Subcutaneous adipose tissue (tissue), 4 donors: ENCODE data around the gene FRMPD1. TPM values are rescaled to one million over a fixed set of nuclear protein-coding genes. Genes with fewer than 3 reads are reported as not detected.

Experiments
- CTCF ChIP-seq: fragments of 450-650 bp; IDR thresholded peaks from one replicate; pipeline ENCODE4 v1.5.1; 2016; ENCODE audit warnings: low read depth, mild to moderate bottlenecking, control low read depth, antibody characterized with exemption, moderate library complexity
- total RNA-seq, 4 donors: library from RNA; depleted of rRNA; stranded (reverse); fragments of >200 nt; gene quantifications; one replicate each; pipeline ENCODE4 v1.1.0, GENCODE V29; 2016

Gene FRMPD1
- total RNA-seq, 4 donors from 2014 or later: 0.19 to 1.0 (median 0.27) TPM

DNA sequence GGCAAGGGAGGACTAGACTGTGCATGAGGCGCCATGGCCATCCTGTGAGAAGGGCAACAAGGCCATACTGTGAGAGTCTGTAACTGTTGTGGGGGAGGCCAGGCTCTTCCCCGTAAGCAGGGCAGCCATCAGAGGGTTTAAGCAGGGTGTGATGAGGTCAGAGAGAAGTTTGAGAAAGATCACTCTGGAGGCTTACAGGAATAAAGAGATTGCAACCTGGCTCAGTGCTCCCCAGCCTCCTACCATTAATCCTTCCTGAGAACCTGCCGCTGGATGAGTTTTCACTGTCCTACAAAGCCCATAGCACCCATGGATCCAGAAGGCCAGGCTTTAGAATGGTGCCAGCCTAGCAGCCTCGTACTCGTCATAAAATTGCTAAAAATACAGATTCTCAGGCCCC lies 88.5 kb downstream of the FRMPD1 start:
- no peak for TF ChIP-seq CTCF

DNA sequence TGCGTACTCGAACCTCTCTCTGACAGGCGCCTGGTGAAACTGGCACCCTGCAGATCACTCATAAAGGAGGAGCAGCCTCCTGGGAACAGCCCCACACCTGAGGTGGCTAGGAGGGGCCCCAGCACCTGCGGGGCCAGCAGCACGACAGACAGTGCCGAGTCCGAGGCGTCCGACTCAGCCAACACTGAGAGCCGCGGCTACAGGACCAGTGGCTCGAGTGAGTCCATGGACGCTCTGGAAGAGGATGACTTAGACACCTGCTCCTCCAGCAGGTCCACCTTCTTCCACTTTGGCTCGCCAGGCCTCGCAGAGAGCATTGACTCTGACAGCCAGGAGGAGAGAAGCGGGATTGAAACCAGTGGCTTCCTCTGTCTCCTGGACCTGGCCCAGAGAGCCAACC lies 89.4 kb downstream of the FRMPD1 start:
- no peak for TF ChIP-seq CTCF

- TF ChIP-seq CTCF: no peak
Measured at GRCh38 chr9:37740631-37741328, 90.0 kb downstream of the FRMPD1 start.

DNA sequence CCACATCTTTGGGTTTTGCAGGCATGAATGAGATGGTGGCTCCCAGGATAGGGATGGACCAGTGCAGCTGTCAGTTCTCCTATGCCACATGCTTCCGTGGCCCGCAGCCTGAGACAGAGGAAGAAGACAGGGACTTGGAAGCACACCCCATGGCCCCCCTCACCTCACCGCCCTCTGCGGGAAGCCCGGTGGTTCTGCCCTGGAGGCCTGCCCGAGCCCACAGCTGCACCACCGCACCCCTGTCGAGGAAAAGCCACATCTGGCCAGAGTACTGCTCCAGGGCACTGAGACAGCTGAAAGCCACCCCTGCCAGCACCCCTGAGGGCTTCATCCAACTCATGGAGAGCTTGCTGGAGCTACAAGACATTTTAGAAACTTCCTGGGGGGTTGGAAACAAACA lies 95.2 kb downstream of the FRMPD1 start:
- no peak for TF ChIP-seq CTCF

DNA sequence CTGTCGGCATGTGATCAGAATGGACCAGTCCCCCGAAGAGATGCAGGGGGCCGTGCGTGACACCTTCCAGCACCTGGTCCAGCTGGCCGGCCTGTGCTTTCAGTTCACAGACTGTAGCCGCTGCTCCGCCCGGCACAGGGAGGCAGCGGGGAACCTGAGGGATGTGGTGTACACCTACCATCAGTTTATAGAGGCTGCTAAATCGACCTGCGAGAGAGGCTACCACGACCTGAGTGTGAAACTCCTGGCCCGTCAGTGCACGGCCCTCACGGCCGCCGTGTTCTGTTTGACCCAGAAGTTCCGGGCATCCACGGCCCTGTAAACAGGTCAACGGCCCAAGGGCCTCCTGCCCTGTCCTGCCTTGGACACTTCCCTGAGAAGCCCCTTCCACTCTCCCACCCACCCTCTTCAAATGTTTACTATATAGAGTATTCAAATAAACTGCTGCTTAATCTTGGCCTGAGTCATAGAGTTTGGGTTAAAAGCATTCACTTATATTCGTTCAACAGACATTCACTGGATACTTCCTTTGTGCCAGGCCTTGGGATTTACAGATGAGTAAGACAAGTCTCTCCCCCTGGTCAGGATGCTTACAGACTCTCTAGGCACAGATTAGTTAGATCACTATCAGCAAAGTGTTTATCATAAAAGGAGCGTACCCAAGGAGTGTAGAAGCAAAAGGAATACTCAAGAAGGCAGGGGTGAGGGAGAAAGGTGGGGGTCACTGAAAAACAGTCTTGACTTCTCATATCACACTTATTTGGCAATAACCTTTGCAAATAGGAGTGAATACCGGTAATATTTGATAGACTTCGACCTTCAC lies 95.9 kb downstream of the FRMPD1 start:
- TF ChIP-seq CTCF: no peak

- no peak for TF ChIP-seq CTCF
Measured at GRCh38 chr9:37747271-37747753, 96.6 kb downstream of the FRMPD1 start.

- TF ChIP-seq CTCF: no peak
Measured at GRCh38 chr9:37749129-37749528, 98.4 kb downstream of the FRMPD1 start.
